Measurements from ENCODE around the gene RAET1E. TPM values are rescaled to one million over a fixed set of nuclear protein-coding genes. Genes with fewer than 3 reads are reported as not detected.
"Not testable (repeated sequence)": the region's sequence is repeated elsewhere in the genome, so short reads cannot be mapped to it uniquely, and the experiment has no call there.

Gene RAET1E
- polyA plus RNA-seq, 4 donors: 0.29 to 1.1 (median 0.70) TPM

- DNase-seq (ENCODE audit: low read depth in 4 of 4, low spot score in 2 of 4): no peak
These were observed 2.1 kb downstream of the RAET1E start for GRCh38 chr6:149895833-149896271.

DNA sequence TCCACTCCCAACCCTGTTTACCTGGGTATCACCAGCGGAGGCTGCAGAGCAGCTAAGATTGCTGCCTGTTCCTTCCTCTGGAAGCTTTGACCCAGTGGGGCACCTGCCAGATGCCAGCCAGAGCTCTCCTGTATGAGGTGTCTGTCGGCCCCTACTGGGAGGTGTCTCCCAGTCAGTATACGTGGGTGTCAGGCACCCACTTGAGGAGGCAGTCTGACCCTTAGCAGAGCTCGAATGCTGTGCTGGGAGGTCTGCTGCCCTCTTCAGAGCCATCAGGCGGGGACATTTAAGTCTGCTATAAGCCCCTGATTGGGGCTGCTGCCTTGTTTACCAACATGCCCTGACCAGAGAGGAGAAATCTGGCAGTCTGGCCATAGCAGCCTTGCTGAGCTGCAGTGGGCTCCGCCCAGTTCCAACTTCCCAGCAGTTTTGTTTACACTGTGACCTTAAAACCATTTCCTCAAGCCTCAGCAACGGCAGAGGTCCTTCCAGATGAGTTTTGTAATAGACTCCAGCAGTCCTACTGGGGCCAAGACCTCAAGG lies 2.8 kb downstream of the RAET1E start:
- DNase-seq (ENCODE audit: low read depth in 4 of 4, low spot score in 2 of 4): no peak

DNA sequence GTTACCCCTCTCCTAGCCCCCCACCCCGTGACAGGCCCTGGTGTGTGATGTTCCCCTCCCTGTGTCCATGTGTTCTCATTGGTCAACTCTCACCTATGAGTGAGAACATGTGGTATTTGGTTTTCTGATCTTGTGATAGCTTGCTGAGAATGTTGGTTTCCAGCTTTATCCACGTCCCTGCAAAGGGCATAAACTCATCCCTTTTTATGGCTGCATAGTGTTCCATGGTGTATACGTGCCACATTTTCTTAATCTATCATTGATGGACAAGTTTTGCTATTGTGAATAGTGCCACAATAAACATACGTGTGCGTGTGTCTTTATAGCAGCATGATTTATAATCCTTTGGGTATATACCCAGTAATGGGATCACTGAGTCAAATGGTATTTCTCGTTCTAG lies 6.0 kb downstream of the RAET1E start:
- not testable (repeated sequence) for DNase-seq (ENCODE audit: low read depth in 4 of 4, low spot score in 2 of 4)

GRCh38 chr6:149891259-149891658 lies 6.7 kb downstream of the RAET1E start:
- no peak for DNase-seq (ENCODE audit: low read depth in 4 of 4, low spot score in 2 of 4)

DNA sequence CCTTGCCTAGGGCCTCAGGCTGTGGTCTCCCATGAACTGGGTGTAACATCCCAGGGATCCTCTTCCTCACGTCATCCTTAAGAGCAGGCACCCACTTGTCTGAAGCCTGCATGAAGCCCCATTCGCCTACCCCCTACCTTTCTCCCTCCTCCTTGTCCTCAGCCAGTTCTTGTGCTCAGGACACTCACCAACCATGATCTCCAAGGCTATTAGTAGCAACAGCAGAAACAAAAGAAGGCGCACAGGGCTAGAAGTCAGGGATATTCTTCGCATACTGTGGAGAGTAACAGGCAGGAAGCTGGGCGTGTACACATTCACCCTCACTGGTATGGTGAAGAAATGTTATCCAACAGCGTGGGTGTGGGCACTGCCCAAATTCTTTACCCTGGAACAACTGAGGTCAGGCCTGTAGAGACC lies 7.3 kb downstream of the RAET1E start:
- no peak for DNase-seq (ENCODE audit: low read depth in 4 of 4, low spot score in 2 of 4)

- DNase-seq (ENCODE audit: low read depth in 4 of 4, low spot score in 2 of 4): no peak
These were observed 8.6 kb downstream of the RAET1E start for GRCh38 chr6:149889326-149889725.

DNA sequence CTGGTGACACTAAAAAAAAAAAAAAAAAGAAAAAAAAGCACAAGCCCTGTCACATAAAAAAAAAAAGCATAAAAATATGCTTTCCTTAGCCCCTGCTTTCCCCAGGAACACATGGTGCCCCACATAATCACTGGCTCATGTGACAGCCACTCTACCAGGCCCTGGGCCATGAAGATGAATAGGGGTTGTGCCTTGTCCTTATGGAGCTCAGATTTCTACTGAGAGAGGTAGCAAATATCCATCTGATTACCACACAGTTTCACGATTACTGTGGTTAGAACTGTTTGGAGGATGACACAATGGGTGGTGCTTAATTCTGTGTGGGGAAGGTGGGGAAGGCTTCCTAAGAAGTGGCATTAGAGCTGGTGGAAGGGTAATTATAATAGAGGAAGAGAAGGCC lies 9.3 kb downstream of the RAET1E start:
- no peak for DNase-seq (ENCODE audit: low read depth in 4 of 4, low spot score in 2 of 4)

DNA sequence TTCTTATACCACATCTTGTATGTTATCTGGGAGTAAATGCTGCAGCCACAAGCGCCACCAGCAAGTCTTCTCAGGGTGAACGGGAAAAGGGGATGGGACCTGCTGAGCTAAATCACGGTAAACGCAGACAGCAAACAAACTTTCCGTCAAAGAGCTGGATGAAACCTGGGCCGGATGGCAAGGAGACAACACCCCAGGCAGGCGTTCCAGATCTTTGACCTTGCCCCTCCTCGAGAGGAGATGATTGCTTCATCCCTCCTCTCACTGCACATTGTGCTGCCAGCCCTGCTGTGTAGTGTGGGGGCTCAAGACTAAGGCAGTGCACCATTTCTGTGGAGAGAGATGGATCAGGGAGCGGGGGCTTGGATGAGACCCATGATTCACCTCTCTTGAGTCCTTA lies 9.8 kb downstream of the RAET1E start:
- no peak for DNase-seq (ENCODE audit: low read depth in 4 of 4, low spot score in 2 of 4)

DNA sequence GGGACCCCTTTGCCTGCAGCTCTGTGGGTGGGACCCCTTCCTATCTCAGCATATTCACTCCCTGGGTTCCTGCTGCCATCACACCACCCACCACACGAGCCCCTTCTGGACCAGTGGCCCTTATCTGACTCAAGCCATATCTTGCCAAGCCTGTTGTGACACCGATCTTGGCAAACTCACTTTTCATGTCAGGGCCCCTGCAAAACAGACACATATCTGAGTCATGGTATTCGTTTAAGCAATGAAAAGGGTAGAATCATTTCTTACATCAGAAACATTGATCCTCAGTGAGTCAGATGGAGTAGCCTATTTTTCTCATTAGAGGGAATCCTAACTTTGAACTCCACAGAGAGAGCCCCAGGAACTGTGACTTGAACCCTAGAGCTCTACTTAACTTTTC lies 10.6 kb downstream of the RAET1E start:
- DNase-seq (ENCODE audit: low read depth in 4 of 4, low spot score in 2 of 4): no peak

GRCh38 chr6:149885888-149886287 lies 12.0 kb downstream of the RAET1E start:
- DNase-seq (ENCODE audit: low read depth in 4 of 4, low spot score in 2 of 4): no peak

GRCh38 chr6:149884617-149885016 lies 13.3 kb downstream of the RAET1E start:
- no peak for DNase-seq (ENCODE audit: low read depth in 4 of 4, low spot score in 2 of 4)

DNA sequence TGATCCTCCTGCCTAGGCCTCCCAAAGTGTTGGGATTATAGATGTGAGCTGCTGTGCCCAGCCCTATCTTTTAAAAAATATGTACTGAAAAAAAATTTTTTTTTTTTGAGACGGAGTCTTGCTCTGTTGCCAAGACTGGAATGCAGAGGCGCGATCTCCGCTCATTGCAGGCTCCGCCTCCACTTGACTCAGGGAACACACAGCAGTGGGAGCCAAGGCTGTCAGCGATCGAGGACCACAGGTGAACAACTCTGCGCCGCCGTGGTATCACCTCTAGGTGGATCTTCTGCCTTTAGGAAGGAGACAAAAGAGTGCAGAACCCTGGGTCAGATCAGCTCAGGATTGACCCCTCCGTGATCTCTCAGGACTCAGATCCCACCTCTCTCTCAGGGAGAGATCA lies 13.7 kb downstream of the RAET1E start:
- no peak for DNase-seq (ENCODE audit: low read depth in 4 of 4, low spot score in 2 of 4)

GRCh38 chr6:149881860-149882259 lies 16.1 kb downstream of the RAET1E start:
- no peak for DNase-seq (ENCODE audit: low read depth in 4 of 4, low spot score in 2 of 4)

DNA sequence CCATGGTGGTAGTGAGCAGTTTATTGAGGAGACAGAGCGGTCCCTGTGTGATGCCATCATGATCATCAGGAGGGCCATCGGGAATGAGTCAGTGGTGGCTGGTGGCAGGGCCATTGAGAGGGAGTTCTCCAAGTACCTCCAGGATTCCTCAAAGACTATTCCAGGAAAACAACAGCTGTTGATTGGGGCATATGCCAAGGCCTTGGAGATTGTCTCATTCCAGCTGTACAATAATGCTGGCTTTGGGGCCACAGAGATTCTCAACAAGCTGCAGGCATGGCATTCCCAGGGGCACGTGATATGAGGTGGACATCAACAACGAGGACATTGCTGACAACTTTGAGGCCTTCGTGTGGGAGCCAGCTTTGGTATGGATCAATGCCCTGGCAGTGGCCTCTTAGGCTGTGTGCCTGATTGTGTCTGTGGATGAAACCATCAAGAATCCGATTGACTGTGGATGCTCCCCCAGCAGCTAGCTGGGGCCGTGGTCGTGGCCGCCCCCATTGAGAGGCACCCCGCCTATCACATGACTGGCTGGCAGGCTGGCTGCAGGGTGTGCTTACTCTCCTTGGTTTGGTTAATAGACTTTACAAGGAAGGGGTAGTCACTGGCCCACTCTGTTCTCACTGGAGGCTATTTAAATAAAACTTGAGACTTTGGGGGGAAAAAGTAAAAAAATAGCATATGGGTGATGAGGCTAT lies 16.7 kb downstream of the RAET1E start:
- no peak for DNase-seq (ENCODE audit: low read depth in 4 of 4, low spot score in 2 of 4)

DNA sequence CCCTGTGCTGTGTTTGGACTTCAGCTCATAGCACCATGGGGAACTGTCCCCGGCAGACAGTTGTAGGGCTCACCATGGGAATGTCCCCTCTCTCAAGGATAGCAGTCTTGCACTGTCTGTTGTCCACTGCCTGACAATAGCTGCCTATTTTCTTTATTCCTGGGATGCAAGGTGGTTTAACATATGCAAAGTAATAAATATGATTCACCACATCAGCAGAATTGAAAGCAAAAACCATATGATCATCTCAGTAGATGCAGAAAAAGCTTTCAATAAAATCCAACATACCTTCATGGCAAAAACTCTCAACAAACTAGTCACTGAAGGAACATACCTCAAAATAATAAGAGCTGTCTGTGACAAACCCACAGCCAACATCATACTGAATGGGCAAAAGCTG lies 20.3 kb downstream of the RAET1E start:
- DNase-seq (ENCODE audit: low read depth in 4 of 4, low spot score in 2 of 4): no peak

DNA sequence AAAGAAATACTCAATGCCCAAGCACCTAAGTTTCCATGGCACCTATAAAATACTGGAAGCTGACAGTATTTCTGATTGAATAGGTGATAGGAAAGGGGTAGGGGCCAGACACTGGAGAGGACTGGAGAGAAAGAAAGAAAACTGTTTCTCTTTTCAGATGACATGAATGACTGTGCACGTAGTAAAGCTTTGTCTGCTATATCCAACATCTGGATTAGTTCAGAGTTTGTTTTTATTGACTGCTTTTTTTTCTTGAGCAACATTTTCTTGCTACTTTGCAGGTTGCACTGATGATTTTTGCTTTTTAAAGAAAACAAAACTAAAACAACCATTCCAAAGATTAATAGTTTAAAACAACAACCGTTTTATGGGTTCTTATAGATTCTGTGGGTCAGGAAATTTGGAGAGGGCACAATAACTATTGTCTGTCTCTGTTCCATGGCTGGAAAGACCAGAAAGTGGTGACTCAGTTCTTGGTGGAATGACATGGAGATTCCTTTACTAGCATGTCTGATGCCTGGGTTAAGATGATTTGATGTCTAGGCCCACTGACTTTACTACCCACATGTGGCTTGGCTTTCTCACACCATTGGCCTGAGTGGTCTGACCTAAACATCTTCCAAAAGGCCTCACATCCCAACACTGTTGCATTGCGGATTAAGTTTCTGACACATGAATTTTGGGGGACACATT lies 21.5 kb downstream of the RAET1E start:
- no peak for DNase-seq (ENCODE audit: low read depth in 4 of 4, low spot score in 2 of 4)

- no peak for DNase-seq (ENCODE audit: low read depth in 4 of 4, low spot score in 2 of 4)
These were observed 25.7 kb downstream of the RAET1E start for GRCh38 chr6:149872233-149872632.

- no peak for DNase-seq (ENCODE audit: low read depth in 4 of 4, low spot score in 2 of 4)
These were observed 26.7 kb downstream of the RAET1E start for GRCh38 chr6:149871182-149871581.

- DNase-seq (ENCODE audit: low read depth in 4 of 4, low spot score in 2 of 4): no peak
These were observed 28.5 kb downstream of the RAET1E start for GRCh38 chr6:149869275-149869892.

DNA sequence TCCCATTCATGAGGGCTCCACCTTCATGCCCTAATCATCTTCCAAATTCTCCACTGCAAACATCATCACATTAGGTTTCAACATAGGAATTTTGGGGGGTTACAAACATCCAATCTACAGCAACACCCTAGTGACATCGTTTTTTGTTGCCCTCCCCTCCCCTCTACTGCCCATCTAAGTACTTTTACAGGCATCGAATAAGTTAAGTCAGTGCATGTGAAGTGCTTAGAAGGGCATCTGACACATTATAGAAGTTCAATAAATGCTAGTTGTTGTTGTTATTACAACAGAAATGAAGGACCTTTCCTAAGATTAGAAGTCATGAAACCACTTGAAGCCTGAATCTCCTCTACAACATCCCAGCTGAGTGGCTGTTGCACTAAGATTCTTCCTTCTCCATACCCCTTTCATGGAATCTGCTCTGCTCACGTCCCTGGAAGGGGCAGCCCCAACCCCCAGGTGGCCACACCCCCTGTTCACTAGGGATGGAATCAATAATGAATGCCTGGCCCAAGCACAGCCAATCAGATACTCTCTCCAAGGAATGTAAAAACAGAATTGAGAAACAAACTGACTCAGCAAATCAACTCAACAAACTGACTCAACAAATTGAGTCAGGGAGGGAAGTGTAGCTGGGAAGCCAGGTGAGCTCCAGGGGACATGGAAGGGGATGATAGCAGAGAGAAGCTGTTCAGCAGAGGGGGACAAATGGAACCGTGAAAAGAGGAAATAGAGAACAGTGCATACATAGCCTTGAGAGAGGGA lies 29.9 kb downstream of the RAET1E start:
- no peak for DNase-seq (ENCODE audit: low read depth in 4 of 4, low spot score in 2 of 4)
